ENCODE measurements around the gene DISP3.

The DISP3 gene

GRCh38 chr1:11527541-11528452 is 48.8 kb downstream of the DISP3 start:
- Histone ChIP-seq H3K4me3 (no peak overlapping the region), H3K9me3 (no peaks in the 10 kb centered on the region), H3K4me1 (no peaks in the 10 kb centered on the region), H3K36me3 (replicated peaks) (no peaks in the 10 kb centered on the region), H3K27me3 (ENCODE audit: low read depth) (peaks cover 8% of the 10 kb centered on the region; the same call in 1 of the 2 replicates)
- no peak for DNase-seq (ENCODE audit: low spot score in 2 of 2)
- in situ Hi-C loops (cut with MboI; ENCODE audit: low sequenced_read_pairs) = no loop called here

GRCh38 chr1:11528611-11529261 is 49.8 kb downstream of the DISP3 start:
- H3K4me3 ChIP-seq = no peak overlapping the region
- in situ Hi-C loops (cut with MboI; ENCODE audit: low sequenced_read_pairs) = no loop called here
- H3K9me3 ChIP-seq = no peaks in the 10 kb centered on the region
- H3K27me3 ChIP-seq (ENCODE audit: low read depth) = peaks cover 8% of the 10 kb centered on the region; the same call in 1 of the 2 replicates
- DNase-seq (ENCODE audit: low spot score in 2 of 2) = no peak
- H3K4me1 ChIP-seq = no peaks in the 10 kb centered on the region
- H3K36me3 ChIP-seq (replicated peaks) = no peaks in the 10 kb centered on the region

GRCh38 chr1:11529330-11529729 is 50.4 kb downstream of the DISP3 start:
- no peak for DNase-seq (ENCODE audit: low spot score in 2 of 2)
- H3K4me1 ChIP-seq = no peaks in the 10 kb centered on the region
- no peaks in the 10 kb centered on the region for H3K9me3 ChIP-seq
- H3K4me3 ChIP-seq = no peak overlapping the region
- H3K27me3 ChIP-seq (ENCODE audit: low read depth) = peaks cover 8% of the 10 kb centered on the region; the same call in 1 of the 2 replicates
- in situ Hi-C loops (cut with MboI; ENCODE audit: low sequenced_read_pairs) = no loop called here
- H3K36me3 ChIP-seq (replicated peaks) = no peaks in the 10 kb centered on the region

GRCh38 chr1:11529763-11530730 is 51.1 kb downstream of the DISP3 start:
- Histone ChIP-seq H3K4me1 (no peaks in the 10 kb centered on the region), H3K36me3 (replicated peaks) (no peaks in the 10 kb centered on the region), H3K27me3 (ENCODE audit: low read depth) (peaks cover 8% of the 10 kb centered on the region; the same call in 1 of the 2 replicates), H3K9me3 (no peaks in the 10 kb centered on the region), H3K4me3 (no peak overlapping the region)
- no peak for DNase-seq (ENCODE audit: low spot score in 2 of 2)
- in situ Hi-C loops (cut with MboI; ENCODE audit: low sequenced_read_pairs) = no loop called here

- no peaks in the 10 kb centered on the region for H3K4me1 ChIP-seq
- no peaks in the 10 kb centered on the region for H3K9me3 ChIP-seq
- no peak for DNase-seq (ENCODE audit: low spot score in 2 of 2)
- no peak overlapping the region for H3K4me3 ChIP-seq
- in situ Hi-C loops (cut with MboI; ENCODE audit: low sequenced_read_pairs) = no loop called here
- no peaks in the 10 kb centered on the region for H3K36me3 ChIP-seq (replicated peaks)
- H3K27me3 ChIP-seq (ENCODE audit: low read depth) = peaks cover 8% of the 10 kb centered on the region; the same call in 1 of the 2 replicates
Observed at GRCh38 chr1:11530731-11531311, 51.9 kb downstream of the DISP3 start.

- H3K9me3 ChIP-seq = no peaks in the 10 kb centered on the region
- peaks cover 8% of the 10 kb centered on the region; the same call in 1 of the 2 replicates for H3K27me3 ChIP-seq (ENCODE audit: low read depth)
- no peaks in the 10 kb centered on the region for H3K4me1 ChIP-seq
- H3K4me3 ChIP-seq = no peak overlapping the region
- in situ Hi-C loops (cut with MboI; ENCODE audit: low sequenced_read_pairs) = no loop called here
- no peak for DNase-seq (ENCODE audit: low spot score in 2 of 2)
- H3K36me3 ChIP-seq (replicated peaks) = no peaks in the 10 kb centered on the region
Observed at GRCh38 chr1:11531314-11531870, 52.4 kb downstream of the DISP3 start.

- in situ Hi-C loops (cut with MboI; ENCODE audit: low sequenced_read_pairs) = no loop called here
- DNase-seq (ENCODE audit: low spot score in 2 of 2) = no peak
- H3K4me3 ChIP-seq = no peak overlapping the region
- no peaks in the 10 kb centered on the region for H3K9me3 ChIP-seq
- H3K36me3 ChIP-seq (replicated peaks) = no peaks in the 10 kb centered on the region
- peaks cover 8% of the 10 kb centered on the region; the same call in 1 of the 2 replicates for H3K27me3 ChIP-seq (ENCODE audit: low read depth)
- no peaks in the 10 kb centered on the region for H3K4me1 ChIP-seq
Observed at GRCh38 chr1:11531943-11532342, 53.0 kb downstream of the DISP3 start.

- no peak for DNase-seq (ENCODE audit: low spot score in 2 of 2)
Observed at GRCh38 chr1:11533790-11534787, 55.1 kb downstream of the DISP3 start.

GRCh38 chr1:11534846-11535245 is 55.9 kb downstream of the DISP3 start:
- Histone ChIP-seq H3K9me3 (no peaks in the 10 kb centered on the region), H3K4me3 (no peak overlapping the region), H3K27me3 (ENCODE audit: low read depth) (peaks cover 7% of the 10 kb centered on the region; the same call in 1 of the 2 replicates), H3K36me3 (replicated peaks) (no peaks in the 10 kb centered on the region), H3K4me1 (no peaks in the 10 kb centered on the region)
- DNase-seq (ENCODE audit: low spot score in 2 of 2) = no peak
- in situ Hi-C loops (cut with MboI; ENCODE audit: low sequenced_read_pairs) = no loop called here

More at GRCh38 chr1:11533790-11534787, 55.1 kb downstream of the DISP3 start:
- Histone ChIP-seq H3K36me3 (replicated peaks) (no peaks in the 10 kb centered on the region), H3K4me1 (no peaks in the 10 kb centered on the region), H3K27me3 (ENCODE audit: low read depth) (peaks cover 8% of the 10 kb centered on the region; the same call in 1 of the 2 replicates), H3K4me3 (no peak overlapping the region), H3K9me3 (no peaks in the 10 kb centered on the region)
- in situ Hi-C loops (cut with MboI; ENCODE audit: low sequenced_read_pairs) = no loop called here

GRCh38 chr1:11535316-11535715 is 56.4 kb downstream of the DISP3 start:
- no peaks in the 10 kb centered on the region for H3K4me1 ChIP-seq
- in situ Hi-C loops (cut with MboI; ENCODE audit: low sequenced_read_pairs) = no loop called here
- H3K27me3 ChIP-seq (ENCODE audit: low read depth) = peaks cover 8% of the 10 kb centered on the region; the same call in 1 of the 2 replicates
- H3K9me3 ChIP-seq = no peaks in the 10 kb centered on the region
- no peak for DNase-seq (ENCODE audit: low spot score in 2 of 2)
- H3K4me3 ChIP-seq = no peak overlapping the region
- no peaks in the 10 kb centered on the region for H3K36me3 ChIP-seq (replicated peaks)

- Histone ChIP-seq H3K4me1 (no peaks in the 10 kb centered on the region), H3K36me3 (replicated peaks) (no peaks in the 10 kb centered on the region), H3K9me3 (no peaks in the 10 kb centered on the region), H3K4me3 (no peak overlapping the region), H3K27me3 (ENCODE audit: low read depth) (peaks cover 5% of the 10 kb centered on the region; the same call in 1 of the 2 replicates)
- in situ Hi-C loops (cut with MboI; ENCODE audit: low sequenced_read_pairs) = no loop called here
- no peak for DNase-seq (ENCODE audit: low spot score in 2 of 2)
Observed at GRCh38 chr1:11535761-11536572, 57.0 kb downstream of the DISP3 start.
